ENCODE measurements around the gene CYS1.

DNA sequence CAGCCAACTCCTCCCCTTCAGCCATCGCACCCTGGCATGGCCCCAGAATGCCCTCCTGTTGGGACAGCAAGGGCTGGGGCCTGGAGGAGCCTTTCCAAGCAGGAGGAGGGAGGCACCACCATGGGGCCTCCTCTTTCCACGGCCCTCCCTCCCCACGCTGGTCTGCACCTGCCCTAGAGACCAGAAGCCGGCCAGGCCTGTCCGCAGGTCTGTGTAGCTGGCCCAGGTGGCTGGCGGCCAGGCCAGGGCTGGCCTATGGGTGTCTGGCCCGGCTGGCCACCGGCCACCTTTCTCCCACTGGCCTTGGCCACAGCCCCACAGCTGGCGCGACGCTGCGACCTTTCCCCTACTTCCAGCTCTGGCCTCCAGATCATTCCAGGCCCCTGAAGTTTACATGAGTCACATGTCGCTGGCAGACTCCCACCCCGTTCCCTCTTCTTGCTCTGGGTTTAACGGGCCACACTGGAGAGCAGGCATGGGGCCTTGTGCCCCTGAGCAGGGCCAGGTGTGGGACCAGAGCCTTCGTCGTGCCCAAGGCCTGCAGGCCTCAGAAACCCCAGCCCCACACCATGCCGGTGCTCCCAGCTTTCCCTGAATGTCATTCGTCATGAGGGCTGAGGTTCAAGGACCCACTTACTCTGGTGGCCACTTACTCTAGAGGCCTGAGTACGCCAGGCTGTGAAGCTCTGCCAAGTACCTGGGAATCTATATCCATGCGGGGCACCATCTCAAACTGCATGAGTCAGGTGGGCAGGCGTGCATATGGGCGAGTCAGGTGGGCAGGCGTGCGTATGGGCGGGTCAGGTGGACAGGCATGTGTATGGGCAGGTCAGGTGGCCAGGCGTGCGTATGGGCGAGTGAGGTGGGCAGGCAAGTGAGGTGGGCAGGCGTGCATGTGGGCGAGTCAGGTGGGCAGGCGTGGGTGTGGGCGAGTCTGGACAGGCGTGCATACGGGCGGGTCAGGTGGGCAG lies 70.1 kb downstream of the CYS1 start:
- no peak for TF ChIP-seq POLR2A (IDR thresholded peaks at IDR 0.05)
- TF ChIP-seq, protein P1, sequence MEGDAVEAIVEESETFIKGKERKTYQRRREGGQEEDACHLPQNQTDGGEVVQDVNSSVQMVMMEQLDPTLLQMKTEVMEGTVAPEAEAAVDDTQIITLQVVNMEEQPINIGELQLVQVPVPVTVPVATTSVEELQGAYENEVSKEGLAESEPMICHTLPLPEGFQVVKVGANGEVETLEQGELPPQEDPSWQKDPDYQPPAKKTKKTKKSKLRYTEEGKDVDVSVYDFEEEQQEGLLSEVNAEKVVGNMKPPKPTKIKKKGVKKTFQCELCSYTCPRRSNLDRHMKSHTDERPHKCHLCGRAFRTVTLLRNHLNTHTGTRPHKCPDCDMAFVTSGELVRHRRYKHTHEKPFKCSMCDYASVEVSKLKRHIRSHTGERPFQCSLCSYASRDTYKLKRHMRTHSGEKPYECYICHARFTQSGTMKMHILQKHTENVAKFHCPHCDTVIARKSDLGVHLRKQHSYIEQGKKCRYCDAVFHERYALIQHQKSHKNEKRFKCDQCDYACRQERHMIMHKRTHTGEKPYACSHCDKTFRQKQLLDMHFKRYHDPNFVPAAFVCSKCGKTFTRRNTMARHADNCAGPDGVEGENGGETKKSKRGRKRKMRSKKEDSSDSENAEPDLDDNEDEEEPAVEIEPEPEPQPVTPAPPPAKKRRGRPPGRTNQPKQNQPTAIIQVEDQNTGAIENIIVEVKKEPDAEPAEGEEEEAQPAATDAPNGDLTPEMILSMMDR (IDR thresholded peaks at IDR 0.05), result no peak
